Measurements from ENCODE around the gene AP2S1. TPM values are rescaled to one million over a fixed set of nuclear protein-coding genes. Genes with fewer than 3 reads are reported as not detected.

Gene AP2S1
- total RNA-seq, 2 experiments from 2014 or later = 79.3 to 110 TPM

DNA sequence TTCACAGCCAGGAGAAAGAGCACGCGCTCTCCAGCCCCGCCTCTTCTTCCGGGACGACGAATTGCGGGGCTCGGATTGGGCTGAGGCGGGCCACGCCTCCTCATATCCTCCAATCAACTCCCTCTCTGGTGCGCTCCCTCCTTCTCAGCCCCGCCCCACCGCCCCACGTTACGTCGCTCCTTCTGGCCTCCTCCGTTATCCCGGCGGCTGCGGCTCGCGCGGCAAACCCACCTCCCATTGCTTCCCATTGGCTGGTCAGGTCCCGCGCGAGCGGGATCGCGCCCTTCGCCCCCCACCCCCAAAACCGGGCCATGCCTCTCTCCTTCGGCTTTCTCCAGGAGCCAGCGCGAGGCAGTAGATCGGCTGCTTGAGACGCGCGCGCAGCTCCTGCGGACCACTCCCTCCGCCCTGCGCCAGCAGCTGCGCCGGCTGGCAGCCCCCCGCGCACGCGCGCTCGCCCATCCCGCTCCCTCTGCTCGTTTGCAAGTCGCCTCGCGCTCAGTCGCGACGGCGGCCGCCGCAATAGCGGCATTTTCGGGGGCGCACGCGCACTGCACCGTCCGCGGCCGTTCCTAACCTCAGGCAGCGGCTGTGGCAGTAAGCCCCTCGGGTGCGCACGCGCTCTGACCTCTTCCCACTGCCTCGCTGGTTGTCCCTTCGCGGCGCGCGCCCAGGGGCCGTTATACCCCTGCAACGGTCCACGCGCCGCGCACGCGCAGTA lies 9.6 kb upstream of the AP2S1 start:
- no peak for TF ChIP-seq EZH2phosphoT487 (IDR thresholded peaks at IDR 0.05; ENCODE audit: borderline replicate concordance, low read depth, low read length)
- TF ChIP-seq, protein P1, sequence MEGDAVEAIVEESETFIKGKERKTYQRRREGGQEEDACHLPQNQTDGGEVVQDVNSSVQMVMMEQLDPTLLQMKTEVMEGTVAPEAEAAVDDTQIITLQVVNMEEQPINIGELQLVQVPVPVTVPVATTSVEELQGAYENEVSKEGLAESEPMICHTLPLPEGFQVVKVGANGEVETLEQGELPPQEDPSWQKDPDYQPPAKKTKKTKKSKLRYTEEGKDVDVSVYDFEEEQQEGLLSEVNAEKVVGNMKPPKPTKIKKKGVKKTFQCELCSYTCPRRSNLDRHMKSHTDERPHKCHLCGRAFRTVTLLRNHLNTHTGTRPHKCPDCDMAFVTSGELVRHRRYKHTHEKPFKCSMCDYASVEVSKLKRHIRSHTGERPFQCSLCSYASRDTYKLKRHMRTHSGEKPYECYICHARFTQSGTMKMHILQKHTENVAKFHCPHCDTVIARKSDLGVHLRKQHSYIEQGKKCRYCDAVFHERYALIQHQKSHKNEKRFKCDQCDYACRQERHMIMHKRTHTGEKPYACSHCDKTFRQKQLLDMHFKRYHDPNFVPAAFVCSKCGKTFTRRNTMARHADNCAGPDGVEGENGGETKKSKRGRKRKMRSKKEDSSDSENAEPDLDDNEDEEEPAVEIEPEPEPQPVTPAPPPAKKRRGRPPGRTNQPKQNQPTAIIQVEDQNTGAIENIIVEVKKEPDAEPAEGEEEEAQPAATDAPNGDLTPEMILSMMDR (conservative IDR thresholded peaks at IDR 0.05; ENCODE audit: low read length) = no peak
- H3K4me1 ChIP-seq (ENCODE audit: insufficient read depth, low read length, poor library complexity, severe bottlenecking) = peaks cover 47% of the 10 kb centered on the region
- POLR2A ChIA-PET = interaction anchor here (0.6 to 0.9 kb wide), 4 partner anchors 16 to 248 kb away, joined by 3 to 5 read pairs (median 3); no protein-coding TSS in a partner anchor
- H3K27ac ChIP-seq (ENCODE audit: low read depth, low read length, poor library complexity, severe bottlenecking) = peak overlapping the region; percentile 96
- H3K9me2 ChIP-seq (ENCODE audit: insufficient read depth, low read length) = no peaks in the 10 kb centered on the region
- no peaks in the 10 kb centered on the region for H3K9me3 ChIP-seq (ENCODE audit: low read length)
- H2AFZ ChIP-seq (ENCODE audit: low read length) = peak overlapping the region; percentile 32; the same call in 1 of the 2 replicates
- intact Hi-C loops (cut with micrococcal nuclease; ENCODE audit: unreplicated experiment) = no loop called here
- CTCF ChIA-PET (ENCODE audit: unreplicated experiment) = no interaction called here
- no TSS peak for BruUV-seq (replicated peaks)
- H4K20me1 ChIP-seq (ENCODE audit: insufficient read depth, low read length) = peaks cover 24% of the 10 kb centered on the region
- peaks cover 24% of the 10 kb centered on the region for H3K36me3 ChIP-seq (ENCODE audit: insufficient read depth, low read length)
- H3K4me3 ChIP-seq (ENCODE audit: low read depth, low read length, poor library complexity, severe bottlenecking) = peak overlapping the region; percentile 87
- H3K79me2 ChIP-seq (ENCODE audit: insufficient read depth, low read depth, low read length) = peaks cover 49% of the 10 kb centered on the region
- peak overlapping the region; percentile 86 for H3K4me2 ChIP-seq (ENCODE audit: low read length)
- DNase-seq (ENCODE audit: low spot score) = peak; percentile 98

GRCh38 chr19:46859637-46860124 lies 9.0 kb upstream of the AP2S1 start:
- H3K9me2 ChIP-seq (ENCODE audit: insufficient read depth, low read length) = no peaks in the 10 kb centered on the region
- H3K4me3 ChIP-seq (ENCODE audit: low read depth, low read length, poor library complexity, severe bottlenecking) = peak overlapping the region; percentile 87
- no peak for TF ChIP-seq EZH2phosphoT487 (IDR thresholded peaks at IDR 0.05; ENCODE audit: borderline replicate concordance, low read depth, low read length)
- TF ChIP-seq, protein P1 (conservative IDR thresholded peaks at IDR 0.05; ENCODE audit: low read length) = no peak
- H3K4me2 ChIP-seq (ENCODE audit: low read length) = peak overlapping the region; percentile 86
- ChIA-PET CTCF (ENCODE audit: unreplicated experiment) (no interaction called here), POLR2A (interaction anchor here (0.9 kb wide), 1 partner anchor 26 kb away, joined by 3 read pairs; no protein-coding TSS in a partner anchor)
- BruUV-seq (replicated peaks) = TSS peak; percentile 97
- no peaks in the 10 kb centered on the region for H3K9me3 ChIP-seq (ENCODE audit: low read length)
- no peak for DNase-seq (ENCODE audit: low spot score)
- H3K4me1 ChIP-seq (ENCODE audit: insufficient read depth, low read length, poor library complexity, severe bottlenecking) = peaks cover 44% of the 10 kb centered on the region
- peaks cover 19% of the 10 kb centered on the region for H4K20me1 ChIP-seq (ENCODE audit: insufficient read depth, low read length)
- H3K27ac ChIP-seq (ENCODE audit: low read depth, low read length, poor library complexity, severe bottlenecking) = peak overlapping the region; percentile 96
- H3K36me3 ChIP-seq (ENCODE audit: insufficient read depth, low read length) = peaks cover 18% of the 10 kb centered on the region; the same call in 1 of the 2 replicates
- peaks cover 43% of the 10 kb centered on the region for H3K79me2 ChIP-seq (ENCODE audit: insufficient read depth, low read depth, low read length)
- intact Hi-C loops (cut with micrococcal nuclease; ENCODE audit: unreplicated experiment) = loop anchor here (10.0 kb wide), 1 partner anchor 255 kb away; the partner anchor contains the start of gene ZC3H4
- H2AFZ ChIP-seq (ENCODE audit: low read length) = peak overlapping the region; percentile 79
